DND-41 (cell line): ENCODE measurements around the gene ZSWIM5.

ENCODE experiments used
- ATAC-seq: fragments of 200-7000 bp; cut with Tn5 transposase; 3 replicates; pipeline ENCODE4 v1.9.1; 2021; ENCODE audit warnings: low read depth; ENCODE audit not compliant: insufficient read depth
- DNase-seq: peaks from one replicate; pipeline ENCODE4 v3.0.0-alpha.2; 2020
- H2AFZ ChIP-seq: 2 replicates; pipeline ENCODE4 v1.6.0; 2012; ENCODE audit warnings: low read depth, low read length
- H3K27ac ChIP-seq: 2 replicates; pipeline ENCODE4 v1.5.1; 2012; ENCODE audit warnings: low read length, inconsistent platforms
- H3K27me3 ChIP-seq: fragments of 200-600 bp; sonication (generic); 2 replicates; pipeline ENCODE4 v1.6.0; 2012; ENCODE audit warnings: low read length, mild to moderate bottlenecking, inconsistent platforms; ENCODE audit not compliant: insufficient read depth, poor library complexity
- H3K36me3 ChIP-seq: 2 replicates; pipeline ENCODE4 v1.5.1; 2012; ENCODE audit warnings: low read length, inconsistent platforms; ENCODE audit not compliant: insufficient read depth
- H3K4me1 ChIP-seq: 2 replicates; pipeline ENCODE4 v1.5.1; 2012; ENCODE audit warnings: mild to moderate bottlenecking, low read length; ENCODE audit not compliant: insufficient read depth
- H3K4me2 ChIP-seq: 2 replicates; pipeline ENCODE4 v1.6.0; 2012; ENCODE audit warnings: mild to moderate bottlenecking, moderate library complexity, low read length, inconsistent platforms; ENCODE audit not compliant: insufficient read depth
- H3K4me3 ChIP-seq, 2 experiments: fragments of 200-600 bp in 1 of 2; shearing (Covaris generic) in 1 of 2; 2 replicates each; pipeline ENCODE4 v1.5.1; 2012 to 2016; ENCODE audit warnings: inconsistent platforms in 2 of 2, low read length in 2 of 2, mild to moderate bottlenecking in 2 of 2, low read depth in 1 of 2, moderate library complexity in 1 of 2
- H3K79me2 ChIP-seq: 2 replicates; pipeline ENCODE4 v1.6.0; 2012; ENCODE audit warnings: low read length, inconsistent platforms; ENCODE audit not compliant: insufficient read depth
- H3K9ac ChIP-seq: 2 replicates; pipeline ENCODE4 v1.6.0; 2012; ENCODE audit warnings: low read depth, mild to moderate bottlenecking, inconsistent platforms, low read length, moderate library complexity
- H3K9me3 ChIP-seq: 2 replicates; pipeline ENCODE4 v1.5.1; 2012; ENCODE audit warnings: low read length, moderate library complexity, mild to moderate bottlenecking, inconsistent platforms; ENCODE audit not compliant: insufficient read depth, severe bottlenecking
- H4K20me1 ChIP-seq: 2 replicates; pipeline ENCODE4 v1.6.0; 2012; ENCODE audit warnings: low read length; ENCODE audit not compliant: insufficient read depth
- CTCF ChIP-seq: IDR thresholded peaks from 2 replicates; pipeline ENCODE4 v1.5.1; 2012; ENCODE audit warnings: borderline replicate concordance, low read length, moderate library complexity, mild to moderate bottlenecking; ENCODE audit not compliant: poor library complexity, severe bottlenecking; ENCODE audit errors: extremely low read depth
- EZH2 ChIP-seq: IDR thresholded peaks from 3 replicates; pipeline ENCODE4 v1.6.1; 2012; ENCODE audit warnings: borderline replicate concordance, low read depth, mild to moderate bottlenecking, moderate library complexity, low read length, inconsistent platforms; ENCODE audit not compliant: severe bottlenecking

ZSWIM5 gene

GRCh38 chr1:44976252-44976651 is 230.2 kb downstream of the ZSWIM5 start:
- peaks cover 80% of the 10 kb centered on the region for H3K36me3 ChIP-seq
- no peak for ATAC-seq

DNA sequence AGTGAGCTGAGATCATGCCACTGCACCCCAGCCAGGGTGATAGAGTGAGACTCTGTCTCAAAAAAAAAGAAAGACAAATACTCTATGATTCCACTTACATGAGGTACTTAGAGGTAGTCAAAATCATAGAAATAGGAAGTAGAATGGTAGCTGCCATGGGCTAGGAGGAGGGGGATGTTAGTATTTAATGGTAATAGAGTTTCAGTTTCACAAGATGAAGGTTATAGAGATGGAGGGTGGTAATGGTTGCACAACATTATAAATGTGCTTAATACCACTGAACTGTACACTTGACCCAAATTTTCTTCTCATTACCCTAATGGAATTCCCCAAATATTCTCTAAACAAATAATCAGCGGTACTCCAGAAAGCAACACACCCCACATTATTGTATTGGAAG is 232.8 kb downstream of the ZSWIM5 start:
- no peak overlapping the region for H3K9ac ChIP-seq
- H4K20me1 ChIP-seq = no peaks in the 10 kb centered on the region
- TF ChIP-seq EZH2 = no peak
- no peak for TF ChIP-seq CTCF
- peaks cover 59% of the 10 kb centered on the region for H3K36me3 ChIP-seq
- no peaks in the 10 kb centered on the region for H3K4me1 ChIP-seq
- no peak overlapping the region for H3K27ac ChIP-seq
- no peak for DNase-seq
- H3K4me3 ChIP-seq = no peak overlapping the region
- 0 out of 2 replicates have a peak, but pooled peaks cover 4% of the 10 kb centered on the region for H3K79me2 ChIP-seq
- H3K9me3 ChIP-seq = no peaks in the 10 kb centered on the region
- no peaks in the 10 kb centered on the region for H3K27me3 ChIP-seq
- no peak overlapping the region for H2AFZ ChIP-seq
- H3K4me2 ChIP-seq = no peak overlapping the region
- no peak for ATAC-seq

More at GRCh38 chr1:44976252-44976651, 230.2 kb downstream of the ZSWIM5 start:
- H3K4me2 ChIP-seq = no peak overlapping the region
- H3K27me3 ChIP-seq = no peaks in the 10 kb centered on the region
- DNase-seq = no peak
- no peaks in the 10 kb centered on the region for H3K9me3 ChIP-seq
- H3K4me3 ChIP-seq = no peak overlapping the region
- 0 out of 2 replicates have a peak, but pooled peaks cover 4% of the 10 kb centered on the region for H3K79me2 ChIP-seq
- H3K9ac ChIP-seq = no peak overlapping the region
- no peaks in the 10 kb centered on the region for H4K20me1 ChIP-seq
- H3K27ac ChIP-seq = no peak overlapping the region
- no peaks in the 10 kb centered on the region for H3K4me1 ChIP-seq
- TF ChIP-seq EZH2 (no peak), CTCF (no peak)
- no peak overlapping the region for H2AFZ ChIP-seq

- no peaks in the 10 kb centered on the region for H4K20me1 ChIP-seq
- H3K79me2 ChIP-seq = peaks cover 6% of the 10 kb centered on the region; the same call in 1 of the 2 replicates
- H3K27ac ChIP-seq = no peak overlapping the region
- H3K36me3 ChIP-seq = peaks cover 27% of the 10 kb centered on the region; the same call in 1 of the 2 replicates
- DNase-seq (no peak), ATAC-seq (no peak)
- no peak overlapping the region for H2AFZ ChIP-seq
- no peak overlapping the region for H3K4me2 ChIP-seq
- H3K27me3 ChIP-seq = no peaks in the 10 kb centered on the region
- no peak overlapping the region for H3K9ac ChIP-seq
- H3K9me3 ChIP-seq = no peaks in the 10 kb centered on the region
- TF ChIP-seq CTCF (no peak), EZH2 (no peak)
- H3K4me3 ChIP-seq = no peak overlapping the region
- no peaks in the 10 kb centered on the region for H3K4me1 ChIP-seq
Measured at GRCh38 chr1:44970317-44970716, 236.1 kb downstream of the ZSWIM5 start.
